SU-DHL-6 (cell line): ENCODE measurements around the gene RAB31.
"Not testable (repeated sequence)": the region's sequence is repeated elsewhere in the genome, so short reads cannot be mapped to it uniquely, and the experiment has no call there.

Experiments
- H2AFZ ChIP-seq: fragments of 200-600 bp; sonication (generic); 2 replicates; pipeline ENCODE4 v1.6.1; 2014; ENCODE audit warnings: low read depth, mild to moderate bottlenecking, moderate library complexity, mixed read lengths, antibody characterized with exemption, low read length; ENCODE audit not compliant: severe bottlenecking
- H3F3A ChIP-seq: fragments of 200-600 bp; shearing (Covaris generic); 2 replicates; pipeline ENCODE4 v1.6.0; 2016; ENCODE audit warnings: antibody characterized with exemption, mild to moderate bottlenecking; ENCODE audit not compliant: insufficient read depth
- H3K27ac ChIP-seq: fragments of 200-600 bp; sonication (generic); 2 replicates; pipeline ENCODE4 v1.5.1; 2016; ENCODE audit warnings: low read depth, mild to moderate bottlenecking, low read length, moderate library complexity, mixed read lengths
- H3K27me3 ChIP-seq: fragments of 200-600 bp; sonication (generic), shearing (Covaris generic); 2 replicates; pipeline ENCODE4 v1.6.0; 2014; ENCODE audit warnings: mild to moderate bottlenecking, low read length
- H3K36me3 ChIP-seq: fragments of 200-600 bp; sonication (generic); 2 replicates; pipeline ENCODE4 v1.6.1; 2014; ENCODE audit warnings: mild to moderate bottlenecking, low read length, mixed read lengths
- H3K4me2 ChIP-seq: fragments of 300-600, 200-600 bp; shearing (Covaris generic), sonication (generic); 2 replicates; pipeline ENCODE4 v1.6.0; 2014; ENCODE audit warnings: low read length, low read depth, mild to moderate bottlenecking; ENCODE audit not compliant: poor library complexity, severe bottlenecking
- H3K4me3 ChIP-seq: fragments of 200-600 bp; sonication (generic); 2 replicates; pipeline ENCODE4 v1.5.1; 2014; ENCODE audit warnings: antibody characterized with exemption, low read length, mild to moderate bottlenecking, mixed read lengths; ENCODE audit not compliant: insufficient read depth, poor library complexity, severe bottlenecking
- H3K79me2 ChIP-seq: fragments of 200-600 bp; sonication (generic); 2 replicates; pipeline ENCODE4 v1.6.1; 2014; ENCODE audit warnings: mild to moderate bottlenecking, low read length, moderate library complexity; ENCODE audit not compliant: insufficient read depth
- H3K9ac ChIP-seq: fragments of 200-600 bp; sonication (generic); 2 replicates; pipeline ENCODE4 v1.7.0; 2014; ENCODE audit warnings: mild to moderate bottlenecking, low read length
- H3K9me2 ChIP-seq: fragments of 200-600 bp; sonication (generic); replicated peaks from 2 replicates; pipeline ENCODE4 v1.6.1; 2014; ENCODE audit warnings: low read length; ENCODE audit not compliant: insufficient read depth
- H3K9me3 ChIP-seq: fragments of 200-600 bp; sonication (generic); 2 replicates; pipeline ENCODE4 v1.6.1; 2014; ENCODE audit warnings: low read length, mixed read lengths; ENCODE audit not compliant: insufficient read depth
- H4K20me1 ChIP-seq: fragments of 200-600 bp; sonication (generic); 2 replicates; pipeline ENCODE4 v1.6.1; 2014; ENCODE audit warnings: low read depth, mild to moderate bottlenecking, antibody characterized with exemption, low read length, moderate library complexity, mixed read lengths
- CTCF ChIP-seq: fragments of 200-600 bp; sonication (generic); IDR thresholded peaks from one replicate; pipeline ENCODE4 v1.5.1; 2017; ENCODE audit warnings: antibody characterized with exemption, mild to moderate bottlenecking, low read length, moderate library complexity; ENCODE audit not compliant: insufficient read depth, poor library complexity, severe bottlenecking
- EZH2phosphoT487 ChIP-seq: fragments of 200-600 bp; sonication (generic), shearing (Covaris generic); conservative IDR thresholded peaks from 2 replicates; pipeline ENCODE4 v1.6.1; 2018; ENCODE audit warnings: mild to moderate bottlenecking, antibody characterized with exemption, low read length, moderate library complexity, mixed read lengths

The RAB31 gene

GRCh38 chr18:9900699-9901098, 192.6 kb downstream of the RAB31 start:
- Histone ChIP-seq H3K9me2 (no peaks in the 10 kb centered on the region), H3K4me3 (no peak overlapping the region), H3K9ac (no peak overlapping the region), H3K79me2 (no peaks in the 10 kb centered on the region), H3K36me3 (no peaks in the 10 kb centered on the region), H3K27ac (no peak overlapping the region), H3K27me3 (no peaks in the 10 kb centered on the region), H3K4me2 (no peak overlapping the region), H3K9me3 (no peaks in the 10 kb centered on the region), H2AFZ (no peak overlapping the region), H4K20me1 (no peaks in the 10 kb centered on the region), H3F3A (no peaks in the 10 kb centered on the region)
- no peak for TF ChIP-seq EZH2phosphoT487
- no peak for TF ChIP-seq CTCF

- Histone ChIP-seq H3K9me3 (no peaks in the 10 kb centered on the region), H3K27me3 (no peaks in the 10 kb centered on the region), H3K4me3 (no peak overlapping the region), H3K36me3 (no peaks in the 10 kb centered on the region), H4K20me1 (no peaks in the 10 kb centered on the region), H3K79me2 (no peaks in the 10 kb centered on the region), H3K9me2 (no peaks in the 10 kb centered on the region), H3K9ac (no peak overlapping the region), H3F3A (no peaks in the 10 kb centered on the region), H3K27ac (no peak overlapping the region), H2AFZ (no peak overlapping the region), H3K4me2 (no peak overlapping the region)
- no peak for TF ChIP-seq CTCF
- TF ChIP-seq EZH2phosphoT487, result no peak
These were observed 193.3 kb downstream of the RAB31 start for GRCh38 chr18:9901377-9901776.

GRCh38 chr18:9902264-9902663, 194.2 kb downstream of the RAB31 start:
- not testable (repeated sequence) for H3F3A ChIP-seq, H3K79me2 ChIP-seq, H3K36me3 ChIP-seq, H3K4me3 ChIP-seq, H3K27ac ChIP-seq, H3K9ac ChIP-seq, H2AFZ ChIP-seq, H3K9me2 ChIP-seq, H3K9me3 ChIP-seq, H3K4me2 ChIP-seq, H4K20me1 ChIP-seq, H3K27me3 ChIP-seq

GRCh38 chr18:9902832-9903231, 194.7 kb downstream of the RAB31 start:
- Histone ChIP-seq H2AFZ (no peak overlapping the region), H3F3A (no peaks in the 10 kb centered on the region), H3K36me3 (no peaks in the 10 kb centered on the region), H3K4me3 (no peak overlapping the region), H4K20me1 (no peaks in the 10 kb centered on the region), H3K27me3 (no peaks in the 10 kb centered on the region), H3K9ac (no peak overlapping the region), H3K9me2 (no peaks in the 10 kb centered on the region), H3K27ac (no peak overlapping the region), H3K4me2 (no peak overlapping the region), H3K79me2 (no peaks in the 10 kb centered on the region), H3K9me3 (no peaks in the 10 kb centered on the region)
- TF ChIP-seq EZH2phosphoT487, result no peak
- no peak for TF ChIP-seq CTCF
